Type B pancreatic cell (in vitro differentiated cells): ENCODE results near the gene ADAMTSL1. TPM values are rescaled to one million over a fixed set of nuclear protein-coding genes. Genes with fewer than 3 reads are reported as not detected.

Experiments
- DNase-seq: peaks from one replicate; pipeline ENCODE4 v3.0.0; 2021; ENCODE audit warnings: mixed read lengths; ENCODE audit not compliant: unreplicated experiment; ENCODE audit errors: extremely low spot score
- H3K27ac Mint-ChIP-seq: 2 replicates; pipeline ENCODE4 v1.8.0; 2021; ENCODE audit warnings: mild to moderate bottlenecking, mixed read lengths
- H3K27me3 Mint-ChIP-seq: 2 replicates; pipeline ENCODE4 v1.8.0; 2021; ENCODE audit warnings: mixed read lengths
- H3K36me3 Mint-ChIP-seq: 2 replicates; pipeline ENCODE4 v1.8.0; 2021; ENCODE audit warnings: mixed read lengths
- H3K4me1 Mint-ChIP-seq: one replicate; pipeline ENCODE4 v1.8.0; 2021; ENCODE audit warnings: mixed read lengths; ENCODE audit not compliant: unreplicated experiment
- H3K4me3 Mint-ChIP-seq: 2 replicates; pipeline ENCODE4 v1.8.0; 2021; ENCODE audit warnings: mild to moderate bottlenecking, mixed read lengths
- H3K9me3 Mint-ChIP-seq: 2 replicates; pipeline ENCODE4 v1.8.0; 2021; ENCODE audit warnings: mixed read lengths
- CTCF ChIP-seq: fragments of 200-600 bp; sonication (generic); conservative IDR thresholded peaks from 2 replicates; pipeline ENCODE4 v1.5.0; 2021; ENCODE audit warnings: antibody characterized with exemption, mild to moderate bottlenecking
- long read RNA-seq: library from polyadenylated mRNA; unstranded; transcript quantifications from one replicate; pipeline ENCODE4 v2.0.0, GENCODE V29; 2020
- total RNA-seq: library from RNA; stranded (reverse); gene quantifications from 2 replicates; pipeline ENCODE4 v1.2.1, GENCODE V29; 2021; ENCODE audit warnings: low replicate concordance

ADAMTSL1 gene
- total RNA-seq = 6.0 and 28.6 TPM in 2 replicates
- long read RNA-seq, partial matches to known transcripts = 0 of 4 reads
- long read RNA-seq, other reads (novel, unspliced or antisense) = 4 of 4 reads

DNA sequence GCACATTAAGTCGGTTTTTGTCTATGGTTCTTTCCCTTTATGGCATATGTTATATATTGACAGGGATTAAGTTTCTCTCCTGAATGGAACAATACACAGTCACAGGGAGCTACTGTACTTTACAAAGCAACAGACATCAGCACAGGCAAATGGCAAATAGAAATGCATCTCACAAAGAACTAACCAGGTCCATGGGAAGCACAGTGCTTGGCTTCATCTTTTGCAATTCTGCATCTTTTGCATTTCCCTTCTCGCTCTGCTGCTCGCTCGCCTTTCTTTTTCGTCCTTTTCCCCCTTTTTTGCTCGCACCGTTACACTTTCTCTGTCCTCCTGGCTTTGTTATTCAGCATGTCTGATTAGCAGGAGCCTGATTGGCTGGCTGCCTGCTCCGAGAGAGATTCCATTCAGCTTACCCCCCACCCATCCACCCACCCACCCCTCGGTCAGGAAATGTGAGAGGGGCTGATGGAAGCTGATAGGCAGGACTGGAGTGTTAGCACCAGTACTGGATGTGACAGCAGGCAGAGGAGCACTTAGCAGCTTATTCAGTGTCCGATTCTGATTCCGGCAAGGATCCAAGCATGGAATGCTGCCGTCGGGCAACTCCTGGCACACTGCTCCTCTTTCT lies at the start of gene ADAMTSL1:
Gene ADAMTSL1 (plus strand): TSS at position 502 of the 628 bp plus-strand sequence. CDS start 80 bp downstream, at position 582.
- Mint-ChIP-seq H3K27ac (peak within 1 kb of the TSS; percentile 72), H3K9me3 (no peaks in the 10 kb centered on the region), H3K4me1 (peaks cover 41% of the 10 kb centered on the region), H3K4me3 (peak within 1 kb of the TSS; percentile 88), H3K36me3 (peaks cover 5% of the 10 kb centered on the region), H3K27me3 (no peaks in the 10 kb centered on the region)
- TF ChIP-seq CTCF = no peak
- no peak for DNase-seq

DNA sequence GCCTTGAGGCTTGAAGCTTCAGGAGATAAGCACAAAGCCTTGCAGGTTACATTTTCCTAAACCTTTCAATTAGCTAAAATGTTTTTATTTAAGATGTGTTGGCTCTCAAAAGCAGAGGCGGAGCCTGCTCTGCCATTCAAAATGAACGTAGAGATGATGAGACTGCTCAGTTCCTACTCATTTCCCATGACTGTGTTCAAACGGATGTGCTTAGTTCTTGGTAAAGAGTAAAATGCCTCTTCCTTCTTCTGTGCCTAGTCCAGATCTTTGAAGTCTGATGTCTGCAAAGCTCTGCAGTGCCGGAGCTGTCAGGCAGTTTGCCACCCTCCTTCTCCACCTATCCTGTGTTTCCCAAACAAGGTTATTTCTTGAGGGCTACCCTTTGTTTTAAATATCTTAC lies 46.3 kb upstream of the ADAMTSL1 start:
- DNase-seq = no peak
- no peaks in the 10 kb centered on the region for H3K27me3 Mint-ChIP-seq
- H3K4me1 Mint-ChIP-seq = peaks cover 6% of the 10 kb centered on the region
- H3K4me3 Mint-ChIP-seq = no peak overlapping the region
- no peak overlapping the region for H3K27ac Mint-ChIP-seq
- no peaks in the 10 kb centered on the region for H3K36me3 Mint-ChIP-seq
- no peaks in the 10 kb centered on the region for H3K9me3 Mint-ChIP-seq
- no peak for TF ChIP-seq CTCF

DNA sequence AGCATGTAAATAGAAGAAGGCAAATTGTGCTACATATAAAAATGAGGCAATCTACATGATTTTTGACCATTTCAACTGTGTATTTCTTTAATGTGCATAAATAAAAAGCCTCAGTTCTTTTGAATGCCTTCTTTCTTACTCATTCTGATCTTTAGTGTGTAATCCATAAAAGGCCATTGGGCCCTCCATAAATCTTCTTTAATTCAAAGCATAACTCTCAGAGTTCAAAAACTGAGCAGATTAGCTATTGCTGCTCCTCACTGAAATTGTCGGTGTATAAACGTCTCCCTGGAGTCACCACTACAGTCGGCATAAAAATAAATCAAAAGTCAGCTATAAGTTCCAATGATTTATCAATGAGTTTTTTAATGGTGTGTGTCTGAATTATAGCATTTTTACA lies 45.3 kb upstream of the ADAMTSL1 start:
- Mint-ChIP-seq H3K27me3 (no peaks in the 10 kb centered on the region), H3K4me3 (no peak overlapping the region), H3K4me1 (peaks cover 6% of the 10 kb centered on the region), H3K27ac (no peak overlapping the region), H3K9me3 (no peaks in the 10 kb centered on the region), H3K36me3 (no peaks in the 10 kb centered on the region)
- DNase-seq = no peak
- no peak for TF ChIP-seq CTCF

- no peak for TF ChIP-seq CTCF
- DNase-seq = no peak
- no peak overlapping the region for H3K4me3 Mint-ChIP-seq
- H3K4me1 Mint-ChIP-seq = peaks cover 6% of the 10 kb centered on the region
- H3K36me3 Mint-ChIP-seq = no peaks in the 10 kb centered on the region
- no peak overlapping the region for H3K27ac Mint-ChIP-seq
- no peaks in the 10 kb centered on the region for H3K27me3 Mint-ChIP-seq
- H3K9me3 Mint-ChIP-seq = no peaks in the 10 kb centered on the region
Measured at GRCh38 chr9:18429070-18429469, 44.9 kb upstream of the ADAMTSL1 start.

- H3K9me3 Mint-ChIP-seq = peaks cover 5% of the 10 kb centered on the region
Measured at GRCh38 chr9:18433620-18434019, 40.3 kb upstream of the ADAMTSL1 start.

More at GRCh38 chr9:18433620-18434019, 40.3 kb upstream of the ADAMTSL1 start:
- Mint-ChIP-seq H3K36me3 (no peaks in the 10 kb centered on the region), H3K27ac (no peak overlapping the region), H3K4me1 (peaks cover 16% of the 10 kb centered on the region), H3K4me3 (no peak overlapping the region), H3K27me3 (no peaks in the 10 kb centered on the region)
- no peak for TF ChIP-seq CTCF
- DNase-seq = no peak
